ENCODE measurements around the gene MAN1C1.

MAN1C1 gene

GRCh38 chr1:25619101-25619890 lies 2.7 kb downstream of the MAN1C1 start:
- no peak for TF ChIP-seq POLR2A (IDR thresholded peaks at IDR 0.05; ENCODE audit: low read depth, low read length)
- no peak for TF ChIP-seq SPI1 (IDR thresholded peaks at IDR 0.05; ENCODE audit: low read depth, low read length)
- no peak for TF ChIP-seq POLR2AphosphoS5 (IDR thresholded peaks at IDR 0.05; ENCODE audit: low read depth, low read length)
- TF ChIP-seq PAX5 (IDR thresholded peaks at IDR 0.05; ENCODE audit: insufficient read depth, low read length, severe bottlenecking) = no peak
- no peak for TF ChIP-seq POU2F2 (IDR thresholded peaks at IDR 0.05; ENCODE audit: low read depth, low read length)
- TF ChIP-seq TAF1 (IDR thresholded peaks at IDR 0.05; ENCODE audit: low read depth, low read length) = no peak
- no peak for DNase-seq (ENCODE audit: insufficient read length, low spot score)
- peak; percentile 77 for FAIRE-seq

- no peak for TF ChIP-seq POLR2A (IDR thresholded peaks at IDR 0.05; ENCODE audit: low read depth, low read length)
- no peak for TF ChIP-seq SPI1 (IDR thresholded peaks at IDR 0.05; ENCODE audit: low read depth, low read length)
- no peak for TF ChIP-seq POLR2AphosphoS5 (IDR thresholded peaks at IDR 0.05; ENCODE audit: low read depth, low read length)
- no peak for TF ChIP-seq PAX5 (IDR thresholded peaks at IDR 0.05; ENCODE audit: insufficient read depth, low read length, severe bottlenecking)
- TF ChIP-seq POU2F2 (IDR thresholded peaks at IDR 0.05; ENCODE audit: low read depth, low read length) = no peak
- TF ChIP-seq TAF1 (IDR thresholded peaks at IDR 0.05; ENCODE audit: low read depth, low read length) = no peak
- FAIRE-seq (peak; percentile 92), DNase-seq (ENCODE audit: insufficient read length, low spot score) (no peak)
Measured at GRCh38 chr1:25620211-25620610, 3.6 kb downstream of the MAN1C1 start.

- TF ChIP-seq TAF1 (IDR thresholded peaks at IDR 0.05; ENCODE audit: low read depth, low read length) (no peak), POLR2A (IDR thresholded peaks at IDR 0.05; ENCODE audit: low read depth, low read length) (no peak), POU2F2 (IDR thresholded peaks at IDR 0.05; ENCODE audit: low read depth, low read length) (no peak), SPI1 (IDR thresholded peaks at IDR 0.05; ENCODE audit: low read depth, low read length) (no peak), POLR2AphosphoS5 (IDR thresholded peaks at IDR 0.05; ENCODE audit: low read depth, low read length) (no peak), PAX5 (IDR thresholded peaks at IDR 0.05; ENCODE audit: insufficient read depth, low read length, severe bottlenecking) (no peak)
- DNase-seq (ENCODE audit: insufficient read length, low spot score) (no peak), FAIRE-seq (no peak)
Measured at GRCh38 chr1:25620701-25621350, 4.2 kb downstream of the MAN1C1 start.

DNA sequence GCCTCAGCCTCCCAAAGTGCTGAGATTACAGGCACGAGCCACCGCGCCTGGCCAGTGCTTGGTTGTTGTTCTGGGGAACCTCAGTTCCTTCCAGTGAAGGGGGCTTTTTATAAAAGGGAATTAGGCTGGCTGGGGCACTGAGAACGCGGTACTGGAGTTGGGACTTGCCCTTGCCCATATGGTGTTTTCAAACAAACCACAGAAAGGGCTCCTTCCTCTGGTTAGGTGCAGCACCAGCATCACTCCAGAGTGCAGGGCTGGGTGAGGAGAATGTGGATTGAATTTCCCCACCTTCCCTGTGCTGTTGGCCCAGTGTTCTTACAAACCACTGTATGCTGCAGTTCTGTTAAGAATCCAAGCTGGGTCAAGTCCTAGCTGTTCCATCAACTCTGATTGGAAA lies 5.3 kb downstream of the MAN1C1 start:
- no peak for DNase-seq (ENCODE audit: insufficient read length, low spot score)
- peak; percentile 78 for FAIRE-seq
- TF ChIP-seq PAX5 (IDR thresholded peaks at IDR 0.05; ENCODE audit: insufficient read depth, low read length, severe bottlenecking) = no peak
- TF ChIP-seq POLR2A (IDR thresholded peaks at IDR 0.05; ENCODE audit: low read depth, low read length) = no peak
- no peak for TF ChIP-seq TAF1 (IDR thresholded peaks at IDR 0.05; ENCODE audit: low read depth, low read length)
- no peak for TF ChIP-seq POLR2AphosphoS5 (IDR thresholded peaks at IDR 0.05; ENCODE audit: low read depth, low read length)
- TF ChIP-seq POU2F2 (IDR thresholded peaks at IDR 0.05; ENCODE audit: low read depth, low read length) = no peak
- no peak for TF ChIP-seq SPI1 (IDR thresholded peaks at IDR 0.05; ENCODE audit: low read depth, low read length)

- TF ChIP-seq SPI1 (IDR thresholded peaks at IDR 0.05; ENCODE audit: low read depth, low read length) (no peak), TAF1 (IDR thresholded peaks at IDR 0.05; ENCODE audit: low read depth, low read length) (no peak), POU2F2 (IDR thresholded peaks at IDR 0.05; ENCODE audit: low read depth, low read length) (no peak), POLR2A (IDR thresholded peaks at IDR 0.05; ENCODE audit: low read depth, low read length) (no peak), POLR2AphosphoS5 (IDR thresholded peaks at IDR 0.05; ENCODE audit: low read depth, low read length) (no peak), PAX5 (IDR thresholded peaks at IDR 0.05; ENCODE audit: insufficient read depth, low read length, severe bottlenecking) (no peak)
- DNase-seq (ENCODE audit: insufficient read length, low spot score) (no peak), FAIRE-seq (peak; percentile 82)
Measured at GRCh38 chr1:25622531-25622930, 5.9 kb downstream of the MAN1C1 start.

- no peak for DNase-seq (ENCODE audit: insufficient read length, low spot score)
- FAIRE-seq = peak; percentile 69
- TF ChIP-seq PAX5 (IDR thresholded peaks at IDR 0.05; ENCODE audit: insufficient read depth, low read length, severe bottlenecking) (no peak), POLR2A (IDR thresholded peaks at IDR 0.05; ENCODE audit: low read depth, low read length) (no peak), TAF1 (IDR thresholded peaks at IDR 0.05; ENCODE audit: low read depth, low read length) (no peak), SPI1 (IDR thresholded peaks at IDR 0.05; ENCODE audit: low read depth, low read length) (no peak), POU2F2 (IDR thresholded peaks at IDR 0.05; ENCODE audit: low read depth, low read length) (no peak), POLR2AphosphoS5 (IDR thresholded peaks at IDR 0.05; ENCODE audit: low read depth, low read length) (no peak)
Measured at GRCh38 chr1:25623007-25623406, 6.4 kb downstream of the MAN1C1 start.

- FAIRE-seq (peak; percentile 35), DNase-seq (ENCODE audit: insufficient read length, low spot score) (no peak)
- TF ChIP-seq PAX5 (IDR thresholded peaks at IDR 0.05; ENCODE audit: insufficient read depth, low read length, severe bottlenecking) (no peak), TAF1 (IDR thresholded peaks at IDR 0.05; ENCODE audit: low read depth, low read length) (no peak), POU2F2 (IDR thresholded peaks at IDR 0.05; ENCODE audit: low read depth, low read length) (no peak), SPI1 (IDR thresholded peaks at IDR 0.05; ENCODE audit: low read depth, low read length) (no peak), POLR2AphosphoS5 (IDR thresholded peaks at IDR 0.05; ENCODE audit: low read depth, low read length) (no peak), POLR2A (IDR thresholded peaks at IDR 0.05; ENCODE audit: low read depth, low read length) (no peak)
Measured at GRCh38 chr1:25623731-25624130, 7.1 kb downstream of the MAN1C1 start.

GRCh38 chr1:25624156-25624555 lies 7.6 kb downstream of the MAN1C1 start:
- TF ChIP-seq PAX5 (IDR thresholded peaks at IDR 0.05; ENCODE audit: insufficient read depth, low read length, severe bottlenecking) = no peak
- TF ChIP-seq POLR2A (IDR thresholded peaks at IDR 0.05; ENCODE audit: low read depth, low read length) = no peak
- no peak for TF ChIP-seq POLR2AphosphoS5 (IDR thresholded peaks at IDR 0.05; ENCODE audit: low read depth, low read length)
- TF ChIP-seq POU2F2 (IDR thresholded peaks at IDR 0.05; ENCODE audit: low read depth, low read length) = no peak
- TF ChIP-seq TAF1 (IDR thresholded peaks at IDR 0.05; ENCODE audit: low read depth, low read length) = no peak
- no peak for TF ChIP-seq SPI1 (IDR thresholded peaks at IDR 0.05; ENCODE audit: low read depth, low read length)
- FAIRE-seq = peak; percentile 84
- DNase-seq (ENCODE audit: insufficient read length, low spot score) = no peak

DNA sequence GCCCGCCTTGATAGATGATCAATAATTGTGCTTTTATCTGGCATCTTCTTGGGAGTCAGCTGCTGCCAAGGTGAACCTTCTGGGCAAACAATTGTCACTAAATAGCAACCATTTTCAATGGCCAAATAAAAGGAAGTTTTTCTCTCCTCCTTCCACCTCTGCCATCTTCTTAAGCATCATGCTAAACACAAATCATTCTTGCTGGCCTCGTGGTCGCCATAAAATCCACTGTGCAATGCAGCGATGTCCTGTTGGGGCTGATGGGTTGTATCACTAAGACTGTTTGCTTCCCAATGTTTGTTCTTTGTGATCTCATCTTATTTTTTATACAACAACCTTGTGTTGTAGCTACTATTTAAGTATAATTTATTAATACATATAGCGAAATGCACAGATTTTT lies 8.0 kb downstream of the MAN1C1 start:
- DNase-seq (ENCODE audit: insufficient read length, low spot score) (no peak), FAIRE-seq (no peak)
- TF ChIP-seq POU2F2 (IDR thresholded peaks at IDR 0.05; ENCODE audit: low read depth, low read length) (no peak), POLR2A (IDR thresholded peaks at IDR 0.05; ENCODE audit: low read depth, low read length) (no peak), SPI1 (IDR thresholded peaks at IDR 0.05; ENCODE audit: low read depth, low read length) (no peak), PAX5 (IDR thresholded peaks at IDR 0.05; ENCODE audit: insufficient read depth, low read length, severe bottlenecking) (no peak), POLR2AphosphoS5 (IDR thresholded peaks at IDR 0.05; ENCODE audit: low read depth, low read length) (no peak), TAF1 (IDR thresholded peaks at IDR 0.05; ENCODE audit: low read depth, low read length) (no peak)

Measured in GM12891 (cell line).